Activated naive CD4-positive, alpha-beta T cell treated with anti-CD3 and anti-CD28 coated beads, Interleukin-2, amount 50 U/mL, for 24 hours (primary cell): ENCODE data around the gene UTP11.
"Not testable (repeated sequence)": the region's sequence is repeated elsewhere in the genome, so short reads cannot be mapped to it uniquely, and the experiment has no call there.

Source experiments
- H3K27ac Mint-ChIP-seq: one replicate; pipeline ENCODE4 v1.8.0; 2021; ENCODE audit warnings: mild to moderate bottlenecking, mixed read lengths
- H3K27me3 Mint-ChIP-seq: one replicate; pipeline ENCODE4 v1.8.0; 2021; ENCODE audit warnings: mixed read lengths
- H3K36me3 Mint-ChIP-seq: one replicate; pipeline ENCODE4 v1.8.0; 2021; ENCODE audit warnings: mixed read lengths
- H3K4me1 Mint-ChIP-seq: one replicate; pipeline ENCODE4 v1.8.0; 2021; ENCODE audit warnings: mixed read lengths
- H3K4me3 Mint-ChIP-seq: one replicate; pipeline ENCODE4 v1.8.0; 2021; ENCODE audit warnings: mild to moderate bottlenecking, mixed read lengths
- H3K9me3 Mint-ChIP-seq: one replicate; pipeline ENCODE4 v1.8.0; 2021; ENCODE audit warnings: mixed read lengths

Gene UTP11

GRCh38 chr1:38030596-38031512 lies 18.3 kb downstream of the UTP11 start:
- Mint-ChIP-seq H3K9me3 (no peaks in the 10 kb centered on the region), H3K27ac (peak overlapping the region; percentile 90), H3K4me1 (peaks cover 55% of the 10 kb centered on the region), H3K27me3 (no peaks in the 10 kb centered on the region), H3K4me3 (peak overlapping the region; percentile 64), H3K36me3 (peaks cover 1% of the 10 kb centered on the region)

GRCh38 chr1:38031513-38031866 lies 19.0 kb downstream of the UTP11 start:
- Mint-ChIP-seq H3K36me3 (no peaks in the 10 kb centered on the region), H3K27me3 (peaks cover under 1% of the 10 kb centered on the region), H3K4me1 (peaks cover 53% of the 10 kb centered on the region), H3K27ac (peak overlapping the region; percentile 65), H3K4me3 (peak overlapping the region; percentile 57), H3K9me3 (no peaks in the 10 kb centered on the region)

GRCh38 chr1:38032992-38033391 lies 20.5 kb downstream of the UTP11 start:
- H3K4me3 Mint-ChIP-seq, H3K36me3 Mint-ChIP-seq, H3K9me3 Mint-ChIP-seq, H3K27ac Mint-ChIP-seq, H3K27me3 Mint-ChIP-seq: not testable (repeated sequence)
- peaks cover 38% of the 10 kb centered on the region for H3K4me1 Mint-ChIP-seq

DNA sequence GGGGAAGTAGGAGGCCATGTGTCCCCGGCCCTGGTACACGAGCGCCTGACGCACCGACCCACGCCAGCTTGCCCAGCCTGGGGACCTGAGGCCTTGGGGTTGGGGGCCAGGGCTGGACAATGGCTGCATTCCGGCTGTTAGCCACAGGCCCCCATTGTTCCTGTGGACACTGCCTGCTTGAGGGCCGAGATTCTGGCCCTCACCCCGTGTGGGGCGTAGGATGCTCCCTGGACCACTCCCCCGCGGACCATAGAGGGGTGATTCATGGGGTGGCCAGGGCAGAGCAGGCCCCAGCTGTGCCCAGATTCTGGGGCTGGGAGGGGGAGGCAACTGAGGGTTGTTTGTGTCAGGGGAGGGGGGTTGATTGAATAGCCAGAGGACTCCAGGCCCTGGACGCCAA lies 22.3 kb downstream of the UTP11 start:
- no peaks in the 10 kb centered on the region for H3K36me3 Mint-ChIP-seq
- peaks cover 10% of the 10 kb centered on the region for H3K27me3 Mint-ChIP-seq
- peaks cover 20% of the 10 kb centered on the region for H3K4me1 Mint-ChIP-seq
- H3K9me3 Mint-ChIP-seq = no peaks in the 10 kb centered on the region
- no peak overlapping the region for H3K27ac Mint-ChIP-seq
- H3K4me3 Mint-ChIP-seq = no peak overlapping the region

- Mint-ChIP-seq H3K27me3 (peaks cover 25% of the 10 kb centered on the region), H3K36me3 (no peaks in the 10 kb centered on the region), H3K9me3 (no peaks in the 10 kb centered on the region), H3K4me1 (no peaks in the 10 kb centered on the region), H3K27ac (no peak overlapping the region), H3K4me3 (no peak overlapping the region)
Measured at GRCh38 chr1:38037221-38037939, 24.8 kb downstream of the UTP11 start.

- Mint-ChIP-seq H3K4me1 (peaks cover 6% of the 10 kb centered on the region), H3K36me3 (no peaks in the 10 kb centered on the region), H3K27me3 (peaks cover 36% of the 10 kb centered on the region), H3K4me3 (no peak overlapping the region), H3K27ac (no peak overlapping the region), H3K9me3 (no peaks in the 10 kb centered on the region)
Measured at GRCh38 chr1:38038861-38039260, 26.3 kb downstream of the UTP11 start.

- Mint-ChIP-seq H3K36me3 (no peaks in the 10 kb centered on the region), H3K27ac (no peak overlapping the region), H3K4me1 (peaks cover 11% of the 10 kb centered on the region), H3K27me3 (peaks cover 40% of the 10 kb centered on the region), H3K4me3 (no peak overlapping the region), H3K9me3 (no peaks in the 10 kb centered on the region)
Measured at GRCh38 chr1:38039331-38040088, 27.0 kb downstream of the UTP11 start.

DNA sequence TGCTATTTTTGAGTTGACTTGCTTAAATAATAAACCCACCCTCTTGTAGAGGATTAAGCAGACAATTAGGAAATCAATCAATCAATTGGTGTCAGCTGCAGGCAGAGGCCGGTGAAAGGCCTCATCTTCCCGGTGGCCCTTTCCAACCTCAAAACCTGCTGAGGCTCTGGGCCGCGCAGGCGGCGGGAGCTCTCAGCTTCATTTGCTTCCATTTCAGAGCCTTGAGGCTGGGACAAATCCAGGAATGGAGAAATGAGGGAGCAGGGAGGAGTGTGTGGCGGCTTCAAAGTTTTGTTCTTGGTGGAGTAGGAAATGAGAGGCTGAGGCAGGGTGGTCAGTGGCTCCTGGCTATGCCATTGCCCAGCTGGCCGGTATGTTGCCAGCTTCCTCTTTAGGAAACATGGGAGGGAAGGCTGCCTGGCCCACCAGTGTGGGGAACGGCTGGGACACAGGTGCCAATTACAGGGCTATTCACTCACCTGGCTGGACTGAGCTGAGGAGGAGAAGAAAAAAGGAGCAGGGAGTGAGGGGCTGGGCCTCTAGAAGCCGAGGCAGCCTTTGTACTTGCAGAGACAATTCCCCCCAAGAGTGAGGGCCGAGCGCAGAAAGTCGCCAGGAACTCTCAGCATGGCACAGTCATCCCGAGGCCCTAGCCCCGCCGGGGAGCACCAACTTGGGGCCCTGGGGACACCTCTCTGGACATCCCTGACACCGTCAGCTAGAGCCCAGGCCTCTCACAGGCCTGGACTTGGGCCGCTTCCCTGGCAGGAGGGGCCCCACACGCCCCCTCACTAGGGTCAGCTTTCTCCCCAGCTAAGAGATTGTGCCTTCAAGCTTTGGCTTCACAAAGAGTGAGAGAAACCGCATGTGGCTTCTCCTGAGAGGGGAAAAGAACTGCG lies 29.7 kb downstream of the UTP11 start:
- no peak overlapping the region for H3K27ac Mint-ChIP-seq
- no peaks in the 10 kb centered on the region for H3K36me3 Mint-ChIP-seq
- no peaks in the 10 kb centered on the region for H3K9me3 Mint-ChIP-seq
- no peak overlapping the region for H3K4me3 Mint-ChIP-seq
- peaks cover 41% of the 10 kb centered on the region for H3K27me3 Mint-ChIP-seq
- peaks cover 14% of the 10 kb centered on the region for H3K4me1 Mint-ChIP-seq

- Mint-ChIP-seq H3K9me3 (no peaks in the 10 kb centered on the region), H3K36me3 (no peaks in the 10 kb centered on the region), H3K27ac (peak overlapping the region; percentile 63), H3K27me3 (peaks cover 41% of the 10 kb centered on the region), H3K4me1 (peaks cover 14% of the 10 kb centered on the region), H3K4me3 (no peak overlapping the region)
Measured at GRCh38 chr1:38043036-38043747, 30.7 kb downstream of the UTP11 start.

DNA sequence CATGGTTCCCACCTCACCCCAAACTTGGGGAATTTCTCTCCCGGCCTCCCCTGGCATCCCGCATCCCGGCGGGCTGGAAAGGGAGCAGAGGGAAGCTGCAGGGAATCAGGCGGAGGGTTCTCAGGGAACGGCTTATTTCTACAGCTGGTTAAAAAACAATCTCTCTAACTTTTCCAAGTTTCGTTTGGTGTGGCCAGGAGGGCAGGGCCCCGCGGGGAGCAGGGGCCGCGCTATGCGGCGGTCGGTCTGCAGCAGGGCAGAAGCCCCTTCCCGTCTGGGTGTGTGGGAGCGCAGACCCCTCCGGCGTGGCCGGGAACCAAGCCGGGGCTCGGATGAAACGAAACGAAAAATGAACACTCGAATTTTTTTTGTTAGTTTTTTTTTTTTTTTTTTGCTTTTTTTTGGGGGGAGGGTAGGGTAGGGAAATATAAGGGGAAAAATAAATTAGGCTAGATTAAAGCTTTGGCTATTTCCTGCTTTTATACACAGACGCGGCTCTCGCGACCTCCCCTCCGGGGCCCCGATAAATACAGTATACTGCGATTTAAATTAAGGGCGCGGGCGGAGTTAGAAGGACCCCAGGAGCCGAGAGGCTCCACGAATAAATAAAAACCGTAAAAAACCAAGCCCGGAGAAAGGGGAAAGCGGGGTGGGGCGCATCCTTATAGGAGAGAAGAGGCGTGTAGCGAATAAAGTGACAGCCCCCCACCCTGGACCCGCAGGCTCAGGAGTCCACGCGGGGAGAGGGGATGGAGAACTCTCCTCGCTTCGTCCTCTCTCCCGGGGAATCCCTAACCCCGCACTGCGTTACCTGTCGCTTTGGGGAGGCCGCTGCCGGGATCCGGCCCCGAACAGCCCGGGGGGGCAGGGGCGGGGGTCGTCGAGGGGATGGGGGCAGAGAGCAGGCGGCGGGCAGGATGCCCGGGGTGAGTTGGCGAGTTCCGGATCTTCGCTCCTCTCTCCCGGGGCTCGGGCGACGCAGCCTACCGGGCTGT lies 32.0 kb downstream of the UTP11 start:
- Mint-ChIP-seq H3K27ac (no peak overlapping the region), H3K36me3 (no peaks in the 10 kb centered on the region)

GRCh38 chr1:38045401-38046332 lies 33.1 kb downstream of the UTP11 start:
- Mint-ChIP-seq H3K27ac (no peak overlapping the region), H3K27me3 (peaks cover 28% of the 10 kb centered on the region), H3K4me1 (peaks cover 14% of the 10 kb centered on the region), H3K36me3 (no peaks in the 10 kb centered on the region), H3K9me3 (no peaks in the 10 kb centered on the region), H3K4me3 (peak overlapping the region; percentile 23)

More for the DNA sequence above, 32.0 kb downstream of the UTP11 start:
- peak overlapping the region; percentile 81 for H3K4me3 Mint-ChIP-seq
- H3K4me1 Mint-ChIP-seq = peaks cover 14% of the 10 kb centered on the region
- H3K27me3 Mint-ChIP-seq = peaks cover 36% of the 10 kb centered on the region
- H3K9me3 Mint-ChIP-seq = no peaks in the 10 kb centered on the region

DNA sequence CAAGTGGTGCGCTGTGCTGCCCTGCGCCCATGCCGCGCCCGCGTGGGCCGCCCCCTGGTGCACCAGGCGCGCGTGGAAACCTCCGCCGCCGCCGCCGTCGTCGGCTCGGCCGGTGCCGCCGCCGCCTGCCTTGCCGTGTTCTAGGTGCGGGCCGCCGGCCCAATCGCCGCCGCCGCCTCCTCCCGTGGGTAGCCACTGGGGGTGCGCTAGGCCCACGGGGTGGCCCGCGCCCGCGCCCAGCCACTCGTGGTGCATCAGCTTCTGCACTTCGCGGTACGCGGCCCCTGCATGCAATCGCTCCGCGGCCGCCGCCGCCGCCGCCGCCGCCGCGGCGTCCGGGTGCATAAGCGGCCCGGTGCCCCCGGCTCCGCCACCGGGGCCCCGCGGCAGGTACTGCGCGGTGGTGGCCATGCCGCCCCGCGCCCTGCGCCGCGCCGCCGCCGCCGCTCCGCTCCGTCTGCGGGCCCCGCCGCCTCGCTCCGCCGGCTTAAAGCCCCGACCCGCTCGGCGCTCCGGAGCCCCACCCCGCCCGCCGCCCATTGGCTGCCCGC lies 33.9 kb downstream of the UTP11 start, which contains the start of gene POU3F1:
TSS of gene POU3F1 (minus strand) at position 461 of the 551 bp plus-strand sequence. CDS start at position 411, 50 bp downstream.
- Mint-ChIP-seq H3K36me3 (no peaks in the 10 kb centered on the region), H3K4me3 (peak within 1 kb of the TSS; percentile 80), H3K4me1 (peaks cover 14% of the 10 kb centered on the region), H3K9me3 (no peaks in the 10 kb centered on the region), H3K27ac (no peak within 1 kb of the TSS), H3K27me3 (peaks cover 23% of the 10 kb centered on the region)
